HG02885 (cell line): Measurements from ENCODE around the gene CTSD.

Experiments
- ATAC-seq: cut with Tn5 transposase; IDR thresholded peaks from one replicate; pipeline ENCODE4 v1.9.1; 2021; ENCODE audit warnings: mild to moderate bottlenecking; ENCODE audit not compliant: unreplicated experiment, poor library complexity

Gene CTSD

DNA sequence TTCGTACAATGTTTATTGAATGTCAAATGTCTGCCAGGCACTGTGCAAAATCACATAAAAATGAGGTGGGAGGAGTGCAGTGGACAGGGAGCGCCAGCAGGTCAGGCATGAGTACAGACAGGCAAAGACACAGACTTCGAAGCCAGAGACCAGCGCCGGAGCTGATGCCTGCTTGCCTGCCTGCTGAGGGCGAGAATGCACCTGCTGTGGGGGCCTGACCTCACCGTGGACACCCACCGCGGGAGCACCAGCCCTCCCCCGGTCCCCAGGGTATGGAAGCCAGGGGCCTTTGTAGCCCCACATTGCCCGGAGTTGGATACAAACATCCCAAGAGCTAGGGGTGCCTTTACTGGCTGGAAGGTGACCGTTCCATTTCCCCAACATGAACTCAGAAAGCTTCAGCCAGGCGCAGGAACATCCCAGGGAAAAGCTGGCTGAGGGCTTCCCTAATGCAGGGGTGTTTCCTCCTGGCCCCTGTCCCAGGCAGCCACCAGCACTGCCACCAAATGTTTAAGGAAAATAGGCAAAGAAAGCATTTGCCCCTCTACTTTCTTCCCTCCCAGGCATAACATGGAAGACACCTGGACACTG, 31.2 kb downstream of the CTSD start:
- no peak for ATAC-seq

DNA sequence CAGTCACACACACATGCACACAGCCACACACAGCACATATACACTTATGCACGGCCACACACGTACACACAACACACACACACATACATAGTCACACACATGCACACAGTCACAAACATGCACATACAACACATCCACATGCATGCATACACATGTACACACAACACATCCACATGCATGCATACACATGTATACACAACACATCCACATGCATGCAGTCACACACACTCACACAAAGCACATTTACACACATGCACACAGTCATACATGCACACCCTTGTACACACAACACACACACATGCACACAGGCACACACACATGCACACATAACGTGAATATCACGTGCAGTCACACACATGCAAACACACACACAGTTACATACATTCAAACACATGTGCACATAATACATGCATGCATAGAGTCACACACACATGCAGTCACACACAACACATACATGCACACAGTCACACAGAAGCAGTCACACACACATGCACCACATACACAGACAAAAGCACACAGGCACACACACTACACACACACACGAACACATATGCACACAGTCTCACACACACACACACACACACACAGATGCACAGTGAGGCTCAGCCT, 32.2 kb downstream of the CTSD start:
- ATAC-seq, result no peak

DNA sequence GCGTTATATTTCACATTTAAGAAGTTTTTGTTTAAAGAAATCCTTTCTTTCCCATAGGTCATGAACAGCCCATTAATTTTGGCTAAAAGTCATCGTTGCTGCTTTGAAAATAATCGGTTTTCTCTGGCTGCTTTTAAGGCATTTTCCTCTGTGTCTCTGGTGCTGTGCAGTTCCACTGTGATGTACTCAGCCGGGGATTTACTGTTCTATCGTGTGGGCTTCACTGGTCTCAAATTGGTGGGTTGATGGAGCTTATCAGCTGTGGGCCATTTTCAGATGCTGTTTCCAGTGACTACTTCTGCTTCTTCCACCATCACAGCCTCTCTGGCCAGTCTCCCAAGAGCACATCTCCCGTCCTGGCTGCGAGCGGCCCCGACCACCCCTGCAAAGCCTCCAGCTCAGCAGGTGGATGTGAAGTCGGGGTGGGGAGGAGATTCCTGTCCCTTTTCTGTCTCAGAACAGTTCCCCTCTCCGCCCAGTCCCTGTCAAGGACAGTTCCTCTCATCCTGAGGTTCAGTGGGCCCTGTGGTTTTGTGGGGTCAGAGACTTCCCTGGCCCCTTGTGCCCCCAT, 33.6 kb downstream of the CTSD start:
- ATAC-seq, result no peak

DNA sequence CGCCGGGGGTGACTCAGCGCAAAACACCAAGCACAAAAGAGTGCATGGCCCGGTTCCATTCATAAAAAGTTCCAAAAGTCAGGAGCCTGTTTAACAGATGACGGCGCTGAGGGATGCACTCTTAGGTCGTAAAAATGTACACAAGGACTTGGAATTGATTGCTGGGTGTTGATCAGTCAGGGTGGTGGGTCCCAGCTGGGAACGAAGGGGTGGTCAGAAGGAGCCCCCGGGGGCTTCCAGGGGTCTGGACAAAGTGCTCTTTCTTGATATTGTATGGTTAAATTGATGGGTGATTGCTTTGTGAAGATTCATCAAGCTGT, 34.1 kb downstream of the CTSD start:
- no peak for ATAC-seq

DNA sequence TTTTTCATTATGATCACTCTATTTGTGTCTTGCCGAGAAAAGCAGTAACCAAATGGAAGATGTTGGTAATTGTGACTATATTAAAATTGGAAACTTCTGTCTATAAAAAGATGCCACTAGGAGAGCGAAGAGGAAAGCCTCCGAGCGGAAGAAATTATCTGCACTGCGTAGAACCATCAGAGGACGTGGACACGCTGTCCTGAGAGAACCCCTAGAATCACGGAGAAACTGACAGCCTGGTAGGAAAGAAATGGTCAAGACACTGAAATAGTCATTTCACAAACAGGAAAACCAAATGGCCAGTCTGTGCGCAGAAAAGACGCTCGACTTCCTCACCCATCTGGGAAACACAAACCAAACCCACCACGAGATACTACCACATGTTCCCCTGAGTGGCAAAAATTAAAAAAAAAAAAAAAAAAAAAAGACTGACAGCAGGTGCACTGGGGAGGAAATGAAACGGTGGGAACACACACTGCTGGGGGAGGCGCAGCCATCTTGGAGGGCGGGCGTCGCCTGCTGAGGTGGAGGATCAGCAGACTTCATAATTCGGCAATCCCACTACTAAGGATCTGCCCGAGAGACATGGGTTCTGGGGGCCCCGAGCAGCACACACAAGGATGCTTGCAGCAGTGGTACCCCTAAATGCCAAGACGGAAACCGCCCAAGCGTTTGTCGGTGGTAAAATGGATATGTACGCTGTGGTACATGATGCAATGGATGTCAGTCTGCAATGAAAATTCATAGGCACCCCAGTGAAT, 34.6 kb downstream of the CTSD start:
- no peak for ATAC-seq

DNA sequence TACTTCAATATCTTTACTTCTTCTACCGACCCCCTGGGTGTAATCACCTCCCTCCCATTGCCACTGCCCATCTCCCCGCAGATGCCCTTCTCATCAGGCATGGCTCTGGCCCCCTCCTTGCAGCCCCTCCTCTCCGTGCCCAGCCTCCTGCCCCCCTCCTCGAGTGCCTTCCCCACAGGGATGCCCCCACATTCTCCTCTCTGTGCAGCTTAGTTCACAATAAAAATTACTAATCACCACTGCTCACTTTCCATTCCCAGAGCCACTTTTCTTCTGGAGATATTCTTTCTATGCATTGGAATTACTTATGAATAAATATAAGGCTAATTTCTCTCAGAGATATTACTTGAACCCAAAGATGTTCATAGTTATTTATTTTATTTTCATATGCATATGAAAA, 35.4 kb downstream of the CTSD start:
- no peak for ATAC-seq

DNA sequence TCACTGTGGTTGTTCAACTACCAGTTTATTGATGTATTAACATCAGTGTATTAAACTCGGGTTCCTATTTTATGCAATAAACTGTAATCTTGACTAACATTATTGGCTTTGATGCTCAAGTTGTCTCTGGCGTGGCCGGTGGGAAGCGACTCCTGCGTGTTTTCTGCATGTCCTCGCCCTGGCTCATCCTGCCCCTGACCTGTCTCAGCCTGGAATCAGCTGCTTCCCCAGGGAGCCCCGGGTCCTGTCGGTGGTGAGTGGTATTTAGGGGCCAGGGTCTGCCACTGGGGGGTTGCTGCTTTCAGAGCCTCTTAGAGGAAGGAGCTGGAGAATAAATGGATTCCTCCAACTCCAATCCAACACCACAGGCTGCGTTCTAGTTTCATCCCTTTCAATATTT, 35.9 kb downstream of the CTSD start:
- ATAC-seq, result no peak

DNA sequence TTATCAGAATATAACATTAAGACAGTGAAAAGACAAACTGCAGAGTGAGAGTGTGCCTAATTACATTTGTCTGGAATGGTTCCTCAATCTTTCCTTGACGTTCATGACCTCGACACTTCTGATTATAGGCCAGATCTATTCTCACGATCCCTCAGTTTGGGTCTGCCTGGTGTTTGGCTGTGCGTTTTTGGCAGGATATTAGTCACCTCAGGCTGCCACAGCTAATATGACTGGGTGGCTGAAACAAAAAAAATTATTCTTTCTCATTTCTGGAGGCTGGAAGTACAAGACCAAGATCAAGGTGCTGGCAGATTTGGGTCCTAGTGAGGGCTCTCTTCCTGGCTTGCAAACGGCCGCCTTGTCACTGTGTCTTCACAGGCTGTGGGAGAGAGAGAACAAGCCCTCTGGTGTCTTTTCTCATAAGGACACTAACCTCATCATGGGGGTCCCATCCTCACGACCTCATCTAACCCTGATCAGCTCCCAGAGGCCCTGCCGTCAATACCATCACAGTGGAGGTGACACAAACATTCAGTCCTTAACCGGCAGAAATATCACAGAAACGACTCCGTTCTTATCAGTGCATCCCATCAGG, 36.5 kb downstream of the CTSD start:
- no peak for ATAC-seq

DNA sequence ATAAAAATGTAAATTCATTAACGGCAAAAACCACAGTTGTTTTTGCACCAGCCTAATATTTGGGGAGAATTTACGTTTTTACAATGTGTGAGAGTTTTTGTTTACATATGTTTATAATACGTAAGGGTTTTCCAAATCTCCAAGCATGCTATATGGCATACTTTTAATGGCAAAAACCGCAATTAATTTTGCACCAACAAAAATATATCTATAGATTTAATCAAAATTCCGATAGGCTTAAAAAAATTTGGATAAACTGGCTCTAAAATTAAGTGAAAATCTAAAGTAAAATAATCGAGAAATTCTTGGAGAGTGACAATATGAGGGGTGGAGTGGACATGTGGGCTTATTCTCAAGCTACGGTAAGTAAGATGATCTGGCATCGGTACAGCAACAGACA, 43.9 kb downstream of the CTSD start:
- no peak for ATAC-seq

DNA sequence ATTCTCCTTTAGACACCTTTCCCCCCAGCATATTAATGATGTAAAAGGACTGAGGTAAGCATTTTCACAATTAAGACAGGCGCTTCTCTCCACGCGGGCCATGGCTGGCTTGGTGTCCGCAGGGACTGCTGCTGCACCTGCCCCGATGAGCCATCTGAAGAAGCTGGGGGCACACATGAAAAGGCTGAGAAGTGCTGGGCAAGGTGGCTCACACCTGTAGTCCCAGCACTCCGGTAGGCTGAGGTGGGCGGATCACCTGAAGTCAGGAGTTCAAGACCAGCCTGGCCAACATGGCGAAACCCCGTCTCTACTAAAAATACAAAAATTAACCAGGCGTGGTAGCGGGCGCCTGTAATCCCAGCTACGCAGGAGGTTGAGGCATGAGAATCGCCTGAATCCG, 45.4 kb downstream of the CTSD start:
- no peak for ATAC-seq

DNA sequence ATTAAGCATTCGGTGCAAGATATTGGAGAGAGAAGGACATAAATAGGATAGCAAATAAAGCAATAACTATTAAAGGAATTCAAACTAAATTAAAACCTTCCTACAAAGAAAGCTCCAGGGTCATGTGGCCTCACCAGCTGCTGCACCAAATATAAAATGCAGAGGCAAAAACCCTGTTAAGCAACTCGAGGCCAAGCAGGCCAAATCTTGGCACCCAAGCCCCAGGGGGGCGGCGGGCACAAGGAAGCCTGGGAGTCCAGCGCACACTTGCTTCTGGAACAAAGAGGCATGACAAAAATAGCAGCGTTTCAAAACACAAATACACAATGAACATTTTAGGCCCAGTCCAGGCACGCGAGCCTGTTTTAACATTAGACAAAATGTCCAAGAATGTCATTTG, 46.0 kb downstream of the CTSD start:
- no peak for ATAC-seq

DNA sequence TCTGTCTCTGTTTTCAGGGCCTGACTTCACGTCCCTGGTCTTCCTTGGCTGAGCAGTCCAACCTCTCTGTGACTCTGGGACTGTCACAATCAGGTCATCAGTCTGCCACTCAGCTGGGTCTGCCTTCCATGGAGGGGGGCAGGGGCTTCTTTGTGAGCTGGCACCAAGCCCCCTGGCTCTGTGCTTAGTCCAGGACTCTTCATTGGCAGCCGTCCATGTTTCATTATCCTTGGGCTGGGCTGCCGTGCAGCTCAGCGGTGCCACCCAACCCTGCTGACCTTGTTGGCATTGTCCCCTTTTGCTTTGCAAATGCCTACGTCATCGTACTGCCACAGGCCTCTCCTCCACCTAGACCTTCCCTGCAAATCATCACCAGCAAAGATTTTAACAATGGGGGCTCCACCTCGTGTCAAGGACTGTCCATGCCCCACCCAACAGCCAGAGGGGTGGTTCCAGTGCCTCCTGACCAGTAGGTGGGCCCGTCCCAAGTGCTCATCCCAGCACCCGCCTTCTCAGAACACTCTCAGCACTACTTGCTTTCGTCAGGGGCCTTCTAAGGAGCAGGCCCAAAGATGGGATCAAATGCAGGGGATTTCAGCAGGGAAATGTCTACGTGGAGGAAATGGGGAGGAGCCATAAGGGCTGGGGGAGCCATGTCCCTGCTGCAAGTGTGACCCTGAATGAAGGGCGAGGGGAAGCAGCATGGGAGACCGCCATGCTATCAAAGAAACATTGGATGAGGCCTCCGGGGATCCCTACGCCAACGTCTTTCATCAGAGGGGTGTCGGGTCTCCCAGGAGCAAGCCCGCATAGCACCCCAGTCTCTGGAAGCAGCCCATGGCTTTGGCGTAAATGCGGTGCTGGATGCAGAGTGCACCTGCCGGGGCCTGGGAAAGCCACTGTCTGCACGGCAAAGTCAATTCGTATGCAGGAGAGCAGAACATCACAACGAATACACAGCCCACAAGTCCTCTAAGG, 48.5 kb downstream of the CTSD start:
- no peak for ATAC-seq

DNA sequence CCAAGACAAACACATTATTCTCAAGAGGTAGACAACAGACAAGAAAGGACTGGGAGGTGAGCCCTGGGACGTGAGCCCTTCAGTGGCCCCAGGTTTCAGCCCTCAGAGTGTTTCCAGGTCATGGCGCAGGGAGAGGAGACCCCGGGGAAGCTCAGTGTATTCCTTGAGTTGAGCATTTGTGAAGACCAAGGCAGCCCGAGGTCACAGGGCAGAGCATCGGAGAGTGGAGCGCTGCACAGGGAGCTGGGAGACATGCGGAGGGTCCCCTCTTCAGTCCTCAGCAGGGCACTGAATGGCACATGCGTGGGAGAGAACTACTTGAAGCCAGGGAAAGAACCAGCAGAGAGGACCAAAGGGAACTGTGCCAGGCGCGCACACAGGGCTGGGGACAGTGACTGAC, 55.0 kb downstream of the CTSD start:
- no peak for ATAC-seq

DNA sequence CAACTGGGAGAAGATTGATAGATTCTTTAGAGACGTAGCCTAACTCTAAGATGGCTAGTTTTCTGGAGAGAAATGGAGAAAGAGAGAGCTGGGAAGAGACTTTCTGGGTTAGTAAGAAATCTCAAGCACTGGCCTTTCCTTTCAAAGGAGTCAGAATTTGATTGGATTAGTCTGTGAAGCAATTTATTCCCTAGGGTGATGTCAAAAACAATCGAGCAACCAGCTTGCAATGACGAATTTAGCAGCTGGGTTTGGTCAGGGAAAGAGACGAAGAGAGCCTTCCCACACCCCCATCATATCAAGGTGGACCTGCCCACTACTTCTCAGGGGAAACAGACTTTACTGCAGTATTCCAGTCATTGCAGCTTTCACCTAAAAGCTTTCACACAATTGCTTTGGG, 56.0 kb downstream of the CTSD start:
- no peak for ATAC-seq

DNA sequence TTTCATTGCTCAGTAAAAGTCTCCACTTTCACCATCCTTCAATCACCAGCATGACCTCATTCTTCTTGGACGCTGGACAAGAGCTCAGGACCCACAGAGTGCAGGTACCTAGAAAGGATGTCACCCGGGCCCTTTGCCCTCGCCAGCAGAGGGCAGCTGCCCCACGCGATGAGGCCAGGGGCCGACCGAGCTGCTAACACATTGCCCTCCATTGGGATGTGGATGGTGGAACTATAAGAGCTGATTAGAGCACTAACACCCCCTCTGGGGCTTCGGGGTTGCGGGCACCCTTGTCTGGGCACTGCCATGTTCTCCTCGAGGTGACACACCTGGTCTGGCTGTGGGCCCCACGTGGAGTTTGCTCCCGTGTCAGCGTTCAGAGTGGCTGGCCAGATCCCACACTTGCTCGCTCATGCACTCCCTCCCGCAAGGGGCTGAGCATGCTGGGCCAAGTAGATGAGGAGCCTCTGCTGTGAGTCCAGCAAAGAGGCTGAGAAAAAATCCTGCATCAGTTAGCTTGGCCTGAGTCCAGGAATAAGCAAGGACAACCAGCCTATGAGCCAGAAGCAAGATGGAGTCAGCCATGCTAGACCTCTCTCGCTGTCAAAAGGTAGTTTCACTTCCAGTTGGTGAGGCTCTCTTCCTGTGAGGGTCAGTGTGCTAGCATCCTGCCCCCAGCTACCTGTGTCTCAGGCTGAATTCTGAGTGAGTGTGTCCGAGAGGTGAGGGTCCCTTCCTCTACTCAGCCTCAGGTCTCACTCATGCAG, 56.9 kb downstream of the CTSD start:
- ATAC-seq, result no peak

DNA sequence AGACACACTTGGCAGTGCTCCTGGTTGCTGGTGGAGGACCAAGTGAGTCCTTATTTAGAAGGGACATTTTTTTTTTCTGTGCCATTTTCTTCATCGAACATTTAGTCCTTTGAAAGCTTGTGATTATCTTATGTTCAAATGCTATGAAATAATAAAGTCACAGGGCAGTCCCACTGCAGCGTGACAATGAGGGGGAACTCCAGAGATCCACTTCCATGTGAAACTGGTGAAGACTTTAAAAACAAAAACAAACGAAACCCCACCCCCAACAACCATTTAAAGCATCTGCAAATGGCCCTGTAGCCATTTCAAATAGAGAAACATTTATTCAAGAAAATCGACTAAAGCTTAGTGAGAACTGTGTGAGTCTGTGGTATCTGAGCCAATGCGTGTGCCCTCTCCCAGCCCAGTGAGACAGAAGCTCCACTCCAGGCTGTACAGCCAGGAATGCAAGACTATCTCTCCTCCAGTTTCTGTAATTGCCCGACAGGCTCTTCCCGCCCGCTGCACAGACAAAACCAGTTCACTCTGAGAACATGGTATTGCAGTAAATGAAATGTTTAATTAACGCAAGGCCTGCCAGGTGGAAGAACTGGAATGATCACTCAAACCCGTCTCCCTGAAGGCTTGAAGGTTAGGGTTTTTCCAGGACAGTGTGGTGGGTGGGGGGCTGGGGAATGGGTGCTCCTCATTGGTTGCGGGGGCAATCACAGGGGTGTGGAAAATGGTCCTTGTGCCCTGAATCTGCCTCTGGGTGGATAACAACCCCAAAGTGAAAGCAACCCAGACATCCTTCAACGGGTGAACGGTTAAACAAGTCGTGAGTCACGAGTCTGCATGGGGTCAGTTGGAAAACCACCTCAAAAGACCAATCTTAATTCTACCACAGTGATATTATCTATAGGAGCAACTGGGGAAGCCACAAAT, 58.3 kb downstream of the CTSD start:
- no peak for ATAC-seq

DNA sequence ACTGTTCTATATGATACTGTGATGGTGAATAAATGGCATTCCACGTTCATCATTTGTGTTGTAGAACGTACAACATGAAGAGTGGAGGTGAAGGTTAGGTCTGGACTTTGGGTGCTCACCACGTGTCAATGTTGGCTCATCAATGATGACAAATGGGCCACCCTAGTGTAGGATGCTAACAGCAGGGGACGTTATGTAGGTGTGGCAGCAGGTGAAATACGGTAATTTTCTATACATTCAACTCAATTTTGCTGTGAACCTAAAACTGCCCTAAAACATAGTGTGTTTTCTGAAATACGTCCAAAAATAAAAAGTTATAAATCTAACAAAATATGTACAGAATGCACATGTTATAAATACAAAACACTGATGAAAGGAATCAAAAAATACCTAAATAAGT, 60.6 kb downstream of the CTSD start:
- no peak for ATAC-seq
